Frontal cortex (tissue), 4 donors: ENCODE results near the gene MALSU1. TPM values are rescaled to one million over a fixed set of nuclear protein-coding genes. Genes with fewer than 3 reads are reported as not detected.
"Not testable (repeated sequence)": the region's sequence is repeated elsewhere in the genome, so short reads cannot be mapped to it uniquely, and the experiment has no call there.

Source experiments
- DNase-seq, 2 donors: peaks; one replicate each; pipeline ENCODE4 v3.0.0; 2012; ENCODE audit warnings: low spot score in 2 of 2
- FAIRE-seq: peaks from 2 replicates; lab custom pipeline; 2012; peaks lifted over from hg19 to GRCh38; lab: Jason Lieb, UNC
- total RNA-seq: library from RNA; depleted of rRNA; stranded (reverse); fragments of >200 nt; gene quantifications from one replicate; pipeline ENCODE4 v1.2.3, GENCODE V29; 2014
- donor health status: control.
- donor health status: control.
- donor health status: control.

MALSU1 gene
- total RNA-seq, 1 donor from 2014 or later: 37.9 TPM

GRCh38 chr7:23284871-23285270 is 14.3 kb upstream of the MALSU1 start:
- no peak for DNase-seq
- no peak for FAIRE-seq

- FAIRE-seq (no peak), DNase-seq (no peak)
Measured at GRCh38 chr7:23285657-23286646, 13.2 kb upstream of the MALSU1 start.

GRCh38 chr7:23287612-23288011 is 11.5 kb upstream of the MALSU1 start:
- DNase-seq (no peak), FAIRE-seq (no peak)

GRCh38 chr7:23290993-23291392 is 8.1 kb upstream of the MALSU1 start:
- FAIRE-seq (no peak), DNase-seq (no peak)

- no peak for DNase-seq
Measured at GRCh38 chr7:23291957-23292560, 7.1 kb upstream of the MALSU1 start.

GRCh38 chr7:23292623-23293022 is 6.5 kb upstream of the MALSU1 start:
- DNase-seq (no peak), FAIRE-seq (no peak)

More at GRCh38 chr7:23291957-23292560, 7.1 kb upstream of the MALSU1 start:
- no peak for FAIRE-seq

- DNase-seq (no peak), FAIRE-seq (no peak)
Measured at GRCh38 chr7:23293500-23294073, 5.6 kb upstream of the MALSU1 start.

- no peak for FAIRE-seq
- no peak for DNase-seq
Measured at GRCh38 chr7:23294549-23295400, 4.4 kb upstream of the MALSU1 start.

GRCh38 chr7:23295401-23295697 is 3.8 kb upstream of the MALSU1 start:
- no peak for FAIRE-seq
- DNase-seq: no peak

- FAIRE-seq (no peak), DNase-seq (no peak)
Measured at GRCh38 chr7:23298141-23298881, 828 bp upstream of the MALSU1 start.

- FAIRE-seq (no peak), DNase-seq (no peak)
Measured at GRCh38 chr7:23299770-23300300, 696 bp downstream of the MALSU1 start.

GRCh38 chr7:23306936-23307521 is 7.9 kb downstream of the MALSU1 start:
- no peak for FAIRE-seq
- no peak for DNase-seq

GRCh38 chr7:23308754-23309153 is 9.6 kb downstream of the MALSU1 start:
- no peak for FAIRE-seq

GRCh38 chr7:23312141-23312540 is 13.0 kb downstream of the MALSU1 start:
- DNase-seq, FAIRE-seq: not testable (repeated sequence)

More at GRCh38 chr7:23308754-23309153, 9.6 kb downstream of the MALSU1 start:
- no peak for DNase-seq

GRCh38 chr7:23315366-23315765 is 16.2 kb downstream of the MALSU1 start:
- FAIRE-seq (no peak), DNase-seq (no peak)

GRCh38 chr7:23331132-23331531 is 32.0 kb downstream of the MALSU1 start:
- no peak for DNase-seq
- no peak for FAIRE-seq

- DNase-seq (no peak), FAIRE-seq (no peak)
Measured at GRCh38 chr7:23332193-23332592, 33.1 kb downstream of the MALSU1 start.

- DNase-seq (no peak), FAIRE-seq (no peak)
Measured at GRCh38 chr7:23332910-23333612, 33.9 kb downstream of the MALSU1 start.
